Left cardiac atrium (tissue), 4 donors: Measurements from ENCODE around the gene DGKG. TPM values are rescaled to one million over a fixed set of nuclear protein-coding genes. Genes with fewer than 3 reads are reported as not detected.

ENCODE experiments used
- ATAC-seq, 2 donors: fragments of 200-7000 bp; cut with Tn5 transposase; one replicate each; pipeline ENCODE4 v1.9.1; 2020; ENCODE audit warnings: mild to moderate bottlenecking in 2 of 2, moderate library complexity in 2 of 2
- DNase-seq: peaks from one replicate; pipeline ENCODE4 v3.0.0-alpha.2; 2020
- intact Hi-C, 2 donors: fragments of 100-400 bp; cut with DNase I; formaldehyde crosslinking; loops; one replicate each; pipeline versions ENCODE4 v1.14.1 to v1.15.1; 2022 to 2023
- total RNA-seq, 2 donors: library from RNA; stranded (reverse); fragmentation: NEBNext Ultra II Directional; extraction: Animal tissue kit (Norgen Biotek cat#: 25700); gene quantifications; one replicate each; pipeline ENCODE4 v1.2.1, GENCODE V29; 2021
- donor health status: DM: no; HTN: yes; CAD: no.
- donor health status: DM: no; HTN: yes; CAD: no; lungs with severe emphysema.
- donor health status: DM: yes; HTN: yes; CAD: no.
- donor health status: Dilated cardiomyopathy.

The DGKG gene
- total RNA-seq, 2 donors from 2014 or later, result 13.3 to 23.4 TPM

DNA sequence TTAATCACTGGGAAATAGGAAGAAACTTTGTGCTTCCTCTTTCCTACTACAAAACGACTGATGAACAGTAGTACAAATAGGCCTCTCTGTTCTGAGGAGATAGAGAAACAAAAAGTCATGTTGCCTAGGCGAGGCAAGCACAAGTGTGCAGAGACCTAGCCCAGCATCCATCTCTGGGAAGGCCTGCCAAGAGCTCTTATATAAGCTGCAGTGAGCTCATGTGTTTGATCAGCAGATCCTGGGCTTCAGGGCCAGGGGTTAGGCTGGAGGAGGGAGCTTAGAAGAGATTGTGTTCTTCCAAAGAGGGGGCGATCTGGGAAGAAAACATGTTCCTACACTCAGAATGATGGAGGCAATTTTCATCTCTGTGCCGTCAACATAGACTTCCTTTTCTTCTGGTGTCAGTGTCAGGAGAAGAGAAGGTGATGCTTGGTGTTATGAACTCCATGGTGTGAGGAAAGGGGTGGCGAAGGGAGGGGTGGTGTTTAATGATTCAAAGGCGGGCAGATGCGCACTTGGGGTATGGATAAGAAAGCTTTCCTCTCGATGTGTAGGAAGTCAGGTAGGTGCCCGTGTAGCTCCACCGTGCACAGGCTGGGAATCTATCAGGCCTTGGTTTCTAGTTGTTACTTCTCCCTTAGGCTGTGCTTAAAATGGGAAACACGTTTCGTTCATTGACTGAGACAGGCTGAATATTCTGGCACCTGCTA, 223.6 kb downstream of the DGKG start:
- DNase-seq, result no peak
- ATAC-seq, result peak in 1 of 2 donors; percentile 38

DNA sequence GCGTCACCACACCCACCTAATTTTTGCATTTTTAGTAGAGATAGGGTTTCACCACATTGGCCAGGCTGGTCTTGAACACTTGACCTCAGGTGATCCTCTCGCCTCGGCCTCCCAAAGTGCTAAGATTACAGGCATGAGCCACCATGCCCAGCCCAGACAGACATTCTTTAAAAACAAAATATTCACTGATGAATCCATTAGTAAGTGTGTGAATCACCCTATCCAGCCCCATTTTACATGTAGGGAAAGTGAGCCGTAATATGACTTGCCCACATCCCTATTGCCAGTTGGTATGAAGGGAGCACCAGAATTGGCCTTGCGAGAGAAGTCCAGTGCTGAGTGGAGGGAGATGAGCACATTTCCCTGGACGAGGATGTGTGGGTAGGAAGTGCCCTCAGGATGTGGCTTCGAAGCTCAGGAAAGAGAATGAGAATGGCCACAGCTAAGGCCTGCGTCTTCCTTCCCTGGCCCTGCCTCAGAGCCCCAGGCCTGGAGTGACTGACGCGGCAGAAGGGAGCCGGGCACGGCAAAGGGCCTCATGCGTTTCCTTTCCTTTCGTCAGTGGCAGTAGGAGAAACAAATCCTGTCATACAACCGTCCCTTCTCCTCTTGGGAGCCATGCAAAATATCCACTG, 224.9 kb downstream of the DGKG start:
- no peak for DNase-seq
- intact Hi-C loops, result no loop called here
- ATAC-seq, result no peak

More for the DNA sequence above, 223.6 kb downstream of the DGKG start:
- intact Hi-C loops, result no loop called here

DNA sequence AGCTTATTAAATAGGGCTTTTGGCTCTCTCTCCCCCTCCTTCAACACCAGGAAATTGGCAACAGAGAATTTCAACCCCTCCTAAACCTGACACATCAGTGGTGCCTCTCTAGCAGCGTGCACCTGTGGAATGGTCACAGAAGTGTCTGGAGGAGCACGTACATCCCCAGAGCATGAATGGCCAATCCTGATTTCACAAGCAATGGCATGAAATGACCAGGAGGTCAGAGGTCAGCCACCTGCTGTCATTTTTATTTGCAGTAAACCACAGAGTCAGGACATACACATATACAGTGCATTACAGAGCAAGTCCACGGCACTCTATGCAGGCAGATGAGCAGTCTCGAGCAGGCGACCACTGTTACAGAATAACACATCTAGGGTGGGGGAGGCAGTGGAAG, 228.1 kb downstream of the DGKG start:
- intact Hi-C loops, result no loop called here
- ATAC-seq, result no peak
- no peak for DNase-seq

DNA sequence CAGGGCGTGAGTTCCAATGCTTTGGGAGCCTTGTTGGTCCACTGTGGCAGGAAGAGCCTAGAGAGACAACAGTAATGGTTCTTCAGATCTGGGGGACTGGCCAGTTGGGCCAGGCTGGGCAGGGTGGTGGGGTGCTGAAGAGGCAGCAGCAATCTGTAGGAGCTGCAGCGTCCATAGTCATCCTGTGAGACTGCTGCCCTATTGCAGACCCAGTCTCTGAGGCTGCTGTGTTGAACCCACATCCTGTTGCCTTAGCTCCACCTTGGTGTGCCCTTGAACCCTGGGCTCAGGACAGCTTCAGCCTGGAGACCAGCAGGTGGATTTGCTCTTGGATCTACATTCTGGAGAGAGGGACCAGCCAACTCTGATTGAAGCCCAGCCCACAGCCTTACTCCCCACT, 229.5 kb downstream of the DGKG start:
- ATAC-seq (no peak), DNase-seq (no peak)
- intact Hi-C loops, result no loop called here

DNA sequence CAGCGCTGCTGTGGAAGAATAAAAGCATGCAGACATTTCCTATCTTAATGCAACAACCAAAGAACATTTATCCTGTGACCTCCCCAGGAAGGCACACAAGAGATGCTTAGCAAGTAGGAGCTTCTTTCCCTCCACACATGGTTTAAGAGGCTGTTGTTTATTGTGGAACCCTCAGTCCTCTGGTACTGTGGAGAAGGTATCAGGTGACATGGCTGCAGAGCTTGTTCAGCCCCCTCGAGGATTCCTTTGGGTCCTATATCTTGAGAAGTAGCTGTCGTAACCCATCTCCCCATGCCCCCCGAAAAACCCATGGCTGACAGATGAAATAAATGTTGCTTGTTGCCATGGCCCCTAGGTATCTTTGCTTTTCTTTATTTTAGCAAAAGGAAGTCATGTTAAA, 232.8 kb downstream of the DGKG start:
- intact Hi-C loops, result no loop called here
- no peak for ATAC-seq
- no peak for DNase-seq

DNA sequence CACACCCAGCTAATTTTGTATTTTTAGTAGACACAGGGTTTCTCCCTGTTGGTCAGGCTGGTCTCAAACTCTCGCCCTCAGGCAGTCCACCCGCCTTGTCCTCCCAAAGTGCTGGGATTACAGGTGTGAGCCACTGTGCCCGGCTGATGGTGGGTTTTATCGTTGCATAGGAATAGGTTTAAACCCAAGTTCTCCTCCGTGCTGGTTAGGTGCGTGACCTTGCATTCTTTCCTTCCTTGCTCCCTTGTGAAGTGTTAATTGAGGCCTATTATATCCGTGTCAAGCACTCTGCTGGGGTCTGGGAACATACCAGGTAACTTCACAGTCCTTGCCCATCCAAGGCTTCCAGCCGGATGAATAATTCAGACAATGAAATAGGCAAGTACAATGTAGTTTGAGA, 233.9 kb downstream of the DGKG start:
- intact Hi-C loops, result no loop called here
- DNase-seq, result no peak
- no peak for ATAC-seq

DNA sequence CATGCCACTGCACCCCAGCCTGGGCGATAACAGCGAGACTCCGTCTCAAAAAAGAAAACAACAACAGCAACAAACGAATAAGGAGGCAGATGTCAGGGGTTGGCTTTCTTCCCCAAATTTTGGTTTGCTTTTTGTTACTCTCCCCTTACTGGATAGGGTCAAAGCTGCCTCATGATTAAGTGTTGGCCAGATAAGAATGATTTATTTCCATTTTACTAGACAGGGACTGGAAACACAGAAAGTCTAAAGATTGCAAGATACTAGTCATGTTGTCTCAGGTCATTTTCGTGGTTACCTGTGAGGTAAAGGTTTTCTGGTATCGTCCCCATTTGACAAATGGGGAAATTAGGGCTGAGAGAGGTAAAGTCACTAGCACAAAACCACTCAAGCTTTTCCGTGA, 234.6 kb downstream of the DGKG start:
- intact Hi-C loops, result no loop called here
- DNase-seq (no peak), ATAC-seq (no peak)

DNA sequence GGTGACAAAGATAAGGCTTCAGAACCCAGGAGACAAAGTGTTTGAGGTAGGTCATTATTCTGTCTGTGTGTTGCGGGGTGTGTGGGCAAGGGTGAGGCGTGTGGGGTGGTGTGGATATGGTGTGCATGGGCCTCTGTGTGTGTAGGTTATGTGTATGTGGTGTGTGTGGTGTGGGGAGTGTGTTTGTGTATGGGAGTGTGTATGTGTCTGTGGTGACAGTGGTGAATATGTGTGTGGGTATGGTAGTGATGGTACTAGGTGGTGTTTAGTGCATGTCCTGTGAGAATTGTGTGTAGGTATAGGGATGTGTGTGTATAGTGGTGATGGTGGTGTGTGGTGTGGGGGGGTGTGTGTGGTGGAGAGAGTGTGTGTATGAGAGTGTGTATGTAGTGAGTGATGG, 236.9 kb downstream of the DGKG start:
- intact Hi-C loops, result no loop called here
- ATAC-seq (no peak), DNase-seq (no peak)

DNA sequence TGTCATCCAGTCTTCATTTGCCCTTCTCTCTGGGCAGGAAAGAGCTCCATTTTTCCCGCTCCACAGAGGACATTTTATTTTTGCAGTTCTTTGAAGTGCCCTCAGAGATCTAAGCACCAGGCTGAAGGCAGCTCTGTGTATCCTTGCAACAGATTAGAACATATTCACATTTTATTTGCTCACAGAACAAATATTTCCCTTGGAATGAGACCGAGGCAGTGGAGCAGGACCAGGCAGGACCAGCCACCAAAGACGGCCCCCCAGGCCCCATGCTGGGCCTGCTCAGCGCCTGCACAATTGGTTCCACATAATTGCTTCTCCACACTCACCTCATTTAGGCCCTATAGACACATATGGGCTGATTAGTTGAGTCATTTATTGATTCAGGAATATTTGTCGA, 237.4 kb downstream of the DGKG start:
- intact Hi-C loops, result loop anchor here in 1 of 2 donors (5.0 kb wide), 1 partner anchor 122 kb away; no protein-coding TSS in a partner anchor
- no peak for DNase-seq
- ATAC-seq, result no peak

DNA sequence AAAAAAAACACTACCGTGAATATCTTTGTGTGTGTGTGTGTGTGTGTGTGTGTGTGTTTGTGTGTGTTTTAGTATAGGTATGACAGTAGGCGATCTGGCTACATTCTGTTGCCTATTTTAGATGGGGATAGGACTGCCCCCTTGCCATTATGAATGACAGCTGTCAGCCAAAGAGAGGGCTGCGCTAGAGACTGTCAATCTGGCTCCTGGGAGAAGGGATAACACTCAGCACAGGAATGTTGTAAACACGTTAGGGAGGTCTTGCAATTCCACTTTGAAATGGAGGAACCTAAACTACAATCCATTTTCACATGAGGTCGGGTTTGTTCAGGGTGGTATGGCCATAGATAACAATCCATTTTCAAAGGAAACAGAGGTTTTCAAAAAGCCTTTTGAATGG, 239.0 kb downstream of the DGKG start:
- intact Hi-C loops, result loop anchor here in 1 of 2 donors (5.0 kb wide), 1 partner anchor 121 kb away; no protein-coding TSS in a partner anchor
- ATAC-seq (no peak), DNase-seq (no peak)

DNA sequence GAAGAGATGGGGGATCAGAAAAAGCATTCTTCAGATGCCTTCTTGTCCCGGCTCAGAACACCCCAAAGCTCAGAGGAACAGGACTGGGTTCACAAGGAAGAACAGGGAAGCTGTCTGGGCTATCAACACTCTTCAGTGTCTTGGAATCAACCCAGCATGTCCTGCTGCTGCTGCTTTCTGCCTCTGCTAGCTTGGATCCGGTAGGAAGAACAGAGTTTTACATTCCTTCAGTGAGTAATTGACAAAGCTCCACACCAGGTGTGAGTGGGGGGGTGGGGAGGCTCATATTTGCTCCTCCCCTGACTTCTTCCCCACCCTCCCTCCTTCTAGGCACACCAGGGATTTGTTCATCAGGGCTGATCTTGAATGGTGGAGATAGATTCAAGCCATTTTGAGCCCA, 240.1 kb downstream of the DGKG start:
- intact Hi-C loops, result loop anchor here in 1 of 2 donors (5.0 kb wide), 1 partner anchor 120 kb away; no protein-coding TSS in a partner anchor
- DNase-seq (no peak), ATAC-seq (peak; percentile 49 to 50)

DNA sequence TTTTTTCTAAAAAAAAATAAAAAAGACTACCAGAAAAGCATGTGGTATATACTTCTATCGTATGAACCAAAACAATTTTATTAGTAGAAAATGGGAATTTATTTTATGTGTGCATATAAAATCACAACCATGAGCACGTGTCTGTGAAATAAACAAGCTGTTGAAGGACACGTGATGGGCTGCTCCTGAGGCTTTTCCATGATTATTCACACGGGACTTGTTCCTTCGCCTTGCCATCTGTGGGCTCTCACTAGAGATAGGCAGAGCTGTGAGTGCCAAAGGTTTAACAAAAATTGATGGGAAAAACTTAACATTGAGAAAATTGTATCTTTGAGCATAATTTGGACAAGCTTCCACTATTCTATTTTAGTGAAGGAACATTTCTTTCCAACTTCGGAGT, 240.8 kb downstream of the DGKG start:
- DNase-seq (no peak), ATAC-seq (no peak)
- intact Hi-C loops, result loop anchor here in 1 of 2 donors (5.0 kb wide), 1 partner anchor 119 kb away; no protein-coding TSS in a partner anchor

DNA sequence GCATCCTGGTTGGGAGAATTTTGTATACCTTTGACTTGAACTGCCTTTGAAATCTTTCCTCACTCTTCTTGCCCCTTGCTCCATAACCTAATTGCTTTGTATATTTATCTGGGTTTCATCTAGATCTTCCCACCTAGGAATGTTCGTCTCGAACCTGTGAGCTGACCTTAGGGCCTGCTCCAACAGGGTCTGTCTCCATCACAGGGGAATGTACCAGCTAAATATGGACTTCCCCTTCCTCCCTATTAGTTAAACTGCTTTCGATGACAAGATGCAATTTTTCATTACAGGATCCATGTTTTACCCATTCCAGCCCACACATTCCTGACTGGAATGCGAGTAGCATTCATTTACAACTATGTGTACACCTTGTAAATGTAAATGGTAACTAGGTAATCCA, 242.5 kb downstream of the DGKG start:
- ATAC-seq (no peak), DNase-seq (no peak)
- intact Hi-C loops, result no loop called here

DNA sequence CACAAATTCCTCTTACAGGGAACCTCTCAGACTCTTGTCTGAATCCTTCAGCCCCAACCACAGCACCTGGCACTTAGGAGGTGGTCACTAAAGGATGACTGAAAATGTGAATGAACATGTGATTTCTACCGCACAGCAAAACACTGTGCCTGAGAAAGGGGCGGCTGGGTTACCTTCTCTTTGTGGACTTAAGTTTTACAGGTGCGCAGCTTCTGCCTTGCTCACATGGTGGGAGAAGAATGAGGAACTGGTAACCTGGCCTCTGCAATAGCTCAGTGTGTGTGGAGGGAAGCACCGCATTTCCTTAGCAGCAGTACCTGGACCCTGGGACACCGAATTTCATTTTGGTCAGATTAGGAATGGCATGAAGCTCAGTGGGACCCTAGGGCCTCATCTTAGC, 243.3 kb downstream of the DGKG start:
- ATAC-seq (no peak), DNase-seq (no peak)
- intact Hi-C loops, result no loop called here

DNA sequence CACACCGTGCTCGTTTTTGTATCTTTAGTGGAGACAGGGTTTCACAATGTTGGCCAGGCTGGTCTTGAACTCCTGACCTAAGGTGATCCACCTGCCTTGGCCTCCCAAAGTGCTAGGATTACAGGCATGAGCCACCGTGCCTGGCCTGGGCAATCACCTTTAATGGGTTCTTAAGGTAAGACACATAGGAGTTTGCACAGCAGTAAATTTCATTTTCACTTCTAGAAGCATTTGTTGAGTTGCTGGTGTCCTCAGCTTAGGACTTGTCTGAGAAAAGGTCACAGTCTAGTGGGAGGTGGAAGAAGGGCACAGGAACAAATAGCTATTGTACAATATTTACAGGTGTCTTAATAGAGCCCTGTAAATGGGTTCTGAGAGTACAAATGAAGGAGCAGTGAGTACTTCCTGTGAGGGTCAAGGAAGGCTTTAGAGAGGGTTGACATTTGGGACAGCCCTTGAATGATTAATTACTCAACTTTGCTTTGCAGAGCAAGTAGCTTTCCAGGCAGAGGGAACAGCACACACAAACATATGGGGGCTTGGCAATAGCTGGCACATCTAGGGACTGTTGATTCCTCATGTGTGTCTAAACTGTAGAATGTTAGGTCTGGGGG, 244.4 kb downstream of the DGKG start:
- no peak for ATAC-seq
- intact Hi-C loops, result no loop called here
- DNase-seq, result no peak

DNA sequence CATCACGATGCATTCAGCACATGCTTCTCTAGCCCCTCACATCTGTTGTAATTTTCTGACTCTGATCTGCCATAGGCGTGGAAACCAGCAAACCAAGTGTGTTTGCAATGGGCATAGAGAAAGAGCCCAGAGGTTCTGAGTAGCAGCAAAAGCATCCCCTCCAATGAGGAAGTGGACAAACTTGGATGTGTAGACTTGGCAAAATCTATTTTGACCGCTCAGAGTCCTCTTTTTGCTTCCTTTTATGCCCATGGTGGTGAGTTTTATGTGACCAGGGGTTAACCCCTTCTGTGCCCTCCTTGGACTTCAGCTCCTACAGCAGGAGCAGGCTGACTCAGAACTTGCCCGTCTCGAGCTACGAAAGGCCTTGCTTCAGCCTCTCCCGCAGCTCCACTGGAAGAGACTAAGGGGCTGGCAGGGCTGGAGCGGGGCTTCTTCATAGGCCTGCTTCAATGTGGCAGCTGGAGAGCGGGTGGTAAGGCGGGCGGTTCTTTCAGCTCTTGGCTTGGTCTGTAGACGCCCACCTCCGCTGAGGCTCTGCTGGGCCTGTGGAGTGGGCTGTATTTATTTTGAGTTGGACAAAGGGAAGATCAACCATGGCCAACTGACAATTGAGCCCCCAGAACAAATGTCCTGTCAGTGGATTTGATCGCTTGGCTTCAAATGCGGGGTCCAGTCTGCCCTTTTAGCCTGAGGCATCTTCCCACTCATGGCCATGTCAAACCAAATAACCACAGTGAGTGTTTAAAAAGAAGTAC, 246.6 kb downstream of the DGKG start:
- DNase-seq (no peak), ATAC-seq (peak in 1 of 2 donors; percentile 54)
- intact Hi-C loops, result no loop called here

DNA sequence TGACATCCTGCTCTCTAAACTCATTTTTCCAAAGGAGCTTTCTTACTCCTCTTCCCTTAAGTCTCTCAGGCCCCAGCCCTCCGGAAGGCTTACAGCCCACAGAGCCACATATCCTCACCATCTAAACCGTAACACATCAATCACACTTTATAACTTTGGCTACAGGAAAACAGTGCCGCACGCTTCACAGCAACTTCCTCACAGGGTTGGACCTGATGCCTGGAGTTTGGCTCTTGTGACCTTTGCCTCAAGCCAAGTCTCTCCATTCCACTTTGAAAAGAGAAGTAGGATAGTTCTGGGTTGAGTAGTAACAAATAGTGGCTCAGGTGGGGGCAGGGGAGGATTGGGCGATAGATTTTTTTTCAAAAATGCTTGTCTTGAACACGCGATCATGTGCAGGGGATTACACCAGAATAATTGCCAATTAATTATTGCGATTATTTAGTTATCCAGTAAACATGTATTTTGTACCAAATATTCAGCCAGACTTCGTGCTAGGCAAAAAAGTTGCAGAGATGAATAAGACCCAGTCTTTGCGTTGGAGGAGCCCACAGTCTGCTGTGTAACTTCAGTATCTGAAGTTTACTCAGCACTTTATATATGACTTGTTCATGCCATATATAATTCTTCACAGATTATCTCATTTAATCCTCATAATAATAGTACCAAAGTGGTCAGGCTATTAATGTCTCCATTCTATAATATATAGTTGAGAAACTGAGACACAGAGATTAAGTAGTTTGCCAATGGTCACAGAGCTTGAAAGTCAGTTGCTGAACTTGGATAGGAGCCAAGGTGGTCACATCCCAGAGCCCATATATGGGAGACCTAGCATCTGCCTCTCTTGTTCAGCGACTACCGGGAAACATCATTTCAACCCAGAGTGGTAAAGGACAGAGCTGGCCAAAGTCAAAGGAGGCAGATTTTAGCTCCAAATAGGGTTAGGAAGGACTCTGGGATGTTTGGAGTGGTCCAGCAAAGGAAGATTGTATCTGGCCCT, 250.8 kb downstream of the DGKG start:
- intact Hi-C loops, result no loop called here
- no peak for DNase-seq
- no peak for ATAC-seq
